HG02981 (cell line): ENCODE data around the gene HTRA2.

Experiments
- ATAC-seq: cut with Tn5 transposase; IDR thresholded peaks from one replicate; pipeline ENCODE4 v1.9.1; 2021; ENCODE audit warnings: mild to moderate bottlenecking, moderate library complexity; ENCODE audit not compliant: unreplicated experiment

The HTRA2 gene

DNA sequence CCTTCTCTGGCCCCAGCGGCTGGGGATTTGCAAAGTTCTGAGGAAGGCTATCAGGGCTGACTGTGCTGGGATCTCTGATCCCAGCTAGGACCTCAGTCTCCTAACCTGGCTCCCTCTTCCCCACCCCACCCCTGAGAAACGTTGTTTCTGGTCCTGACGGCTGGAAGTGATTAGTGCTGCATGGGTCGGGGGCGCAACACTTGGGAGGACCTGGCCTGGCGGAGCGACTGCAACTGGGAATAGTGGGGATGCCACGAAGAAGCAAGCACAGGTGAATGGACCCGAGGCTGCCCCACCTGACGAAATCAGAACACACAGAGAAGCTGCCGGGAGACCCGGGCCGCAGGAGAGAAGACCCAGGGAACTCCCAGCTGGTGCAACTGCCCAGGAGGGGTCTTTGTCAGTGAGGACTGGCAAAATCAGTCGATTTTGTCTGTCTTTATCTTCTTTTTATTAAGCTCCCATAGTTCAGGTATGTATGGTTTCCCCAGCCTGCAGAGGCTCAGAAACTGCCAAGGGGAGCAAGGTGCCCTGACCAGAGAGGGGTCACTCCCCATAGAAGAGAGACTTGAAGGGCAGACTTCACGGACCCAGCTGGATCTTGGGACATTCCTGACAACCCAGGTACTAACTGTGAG is 29.7 kb upstream of the HTRA2 start:
- ATAC-seq, result no peak

DNA sequence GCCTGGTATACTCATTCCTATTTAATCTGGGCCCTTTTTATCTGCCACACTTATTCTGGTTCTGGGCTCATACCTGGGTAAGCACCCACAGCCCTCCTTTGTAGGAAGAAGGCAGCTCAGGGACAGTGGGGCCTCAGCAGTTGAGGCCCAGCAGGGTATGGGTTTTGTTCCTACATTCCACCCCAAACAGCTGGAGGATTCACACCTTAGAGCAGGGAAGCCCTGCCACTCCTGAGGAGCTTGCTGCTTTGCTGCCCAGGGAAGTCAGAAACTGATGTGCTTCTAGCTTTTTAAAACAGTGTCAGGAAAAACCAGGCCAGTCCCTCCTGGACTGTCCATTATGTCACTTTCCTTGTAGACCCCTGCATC is 29.2 kb upstream of the HTRA2 start:
- ATAC-seq, result no peak

DNA sequence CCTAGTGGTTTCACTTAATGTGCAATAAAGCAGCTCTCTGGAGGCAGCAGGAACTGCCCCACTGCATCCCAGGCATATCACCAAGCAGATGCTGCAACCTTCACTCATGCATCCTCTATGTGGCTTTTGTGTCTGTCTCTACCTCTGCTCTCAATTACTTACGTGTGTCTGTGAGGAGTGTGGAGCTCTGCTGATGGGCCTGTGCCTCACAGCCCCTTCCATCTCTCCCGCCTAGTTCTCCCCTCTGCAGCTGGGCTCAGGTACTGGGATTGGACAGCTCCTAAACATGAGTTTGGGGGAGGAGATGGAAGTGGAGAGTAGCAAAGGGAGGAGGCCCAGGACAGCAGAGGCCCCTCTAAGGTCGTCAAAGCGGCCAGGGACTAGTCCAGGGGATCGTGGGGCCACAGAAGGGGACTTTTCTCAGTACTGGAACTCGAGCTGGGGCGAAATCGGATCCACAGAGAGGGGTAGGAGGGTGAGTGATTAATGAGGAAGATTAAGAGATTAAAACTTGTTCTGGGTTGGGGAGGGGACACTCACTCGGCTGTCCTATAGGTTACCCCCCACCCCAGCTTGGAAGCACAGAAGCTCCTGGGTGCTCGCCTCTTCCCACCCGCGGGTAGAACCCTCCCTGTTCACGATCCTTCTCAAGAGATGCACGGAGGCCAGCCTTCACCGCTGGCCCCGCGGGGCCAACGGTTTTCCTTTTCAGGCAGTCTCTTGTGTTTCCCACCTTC is 28.2 kb upstream of the HTRA2 start:
- ATAC-seq, result no peak

DNA sequence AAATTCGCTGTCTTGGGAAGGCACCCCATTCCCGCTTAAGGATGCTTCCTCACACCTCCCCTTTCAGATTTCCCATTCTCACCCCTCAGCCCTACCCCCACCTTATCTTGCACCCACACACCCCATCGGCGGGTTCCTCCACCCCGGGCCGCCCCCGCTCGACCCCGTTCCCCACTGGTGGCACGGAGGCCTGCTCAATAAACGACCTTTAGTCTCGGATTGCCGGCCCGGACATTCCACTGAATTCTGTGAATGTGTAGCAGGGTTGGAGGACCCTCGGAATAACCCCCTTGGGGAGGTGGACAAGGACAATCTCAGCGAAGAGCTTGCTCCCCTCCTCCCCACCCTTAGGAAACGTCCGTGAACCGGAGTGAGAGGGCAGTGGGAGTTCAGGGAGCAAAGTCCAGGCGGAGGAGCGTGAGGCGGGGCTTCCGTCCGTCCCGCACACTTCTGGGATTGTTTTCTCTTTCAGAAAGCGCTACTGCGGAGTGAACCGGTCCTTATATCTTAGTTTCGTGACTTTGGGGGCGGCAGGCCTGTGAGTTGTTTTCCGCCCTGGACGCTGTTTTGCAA is 27.5 kb upstream of the HTRA2 start:
- ATAC-seq, result no peak

DNA sequence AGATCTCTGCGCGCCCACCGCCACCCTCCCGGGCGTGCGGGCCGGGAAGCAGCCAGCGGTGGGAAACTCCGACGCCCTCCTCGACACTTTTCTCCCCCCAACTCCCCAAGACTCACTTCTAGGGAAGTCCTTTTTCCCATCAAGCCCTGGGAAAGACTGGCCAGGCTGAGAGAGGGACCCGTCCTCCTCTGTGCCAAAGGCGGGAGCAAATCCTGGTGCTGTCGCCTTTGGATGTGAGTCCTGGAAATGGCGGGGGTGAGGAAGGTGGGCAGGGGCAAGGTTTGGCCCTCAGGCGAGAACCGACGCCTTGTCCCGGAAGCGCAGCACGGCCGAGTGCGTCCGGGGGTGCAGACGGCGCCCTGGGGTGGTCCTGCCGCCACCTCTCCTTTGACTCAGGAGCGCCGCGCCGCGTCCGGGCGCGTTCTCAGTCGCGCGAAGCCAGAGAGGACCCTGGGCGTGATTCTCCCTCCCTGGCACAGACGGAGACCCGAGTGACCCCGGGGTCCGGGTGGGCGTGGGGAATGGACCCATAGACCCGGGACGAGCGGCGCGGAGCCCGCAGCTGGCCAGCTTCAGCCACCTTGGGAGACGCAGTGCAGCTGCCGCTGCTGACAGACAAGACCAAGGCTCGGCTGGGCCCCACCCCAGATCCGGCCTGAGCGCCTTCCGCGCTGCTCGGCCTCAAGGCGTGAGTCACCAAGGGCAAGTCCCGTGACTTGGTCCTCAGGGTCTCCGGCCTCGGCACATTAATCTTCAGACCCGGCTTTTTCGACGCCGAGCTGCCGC is 26.8 kb upstream of the HTRA2 start:
- ATAC-seq, result peak; percentile 35

DNA sequence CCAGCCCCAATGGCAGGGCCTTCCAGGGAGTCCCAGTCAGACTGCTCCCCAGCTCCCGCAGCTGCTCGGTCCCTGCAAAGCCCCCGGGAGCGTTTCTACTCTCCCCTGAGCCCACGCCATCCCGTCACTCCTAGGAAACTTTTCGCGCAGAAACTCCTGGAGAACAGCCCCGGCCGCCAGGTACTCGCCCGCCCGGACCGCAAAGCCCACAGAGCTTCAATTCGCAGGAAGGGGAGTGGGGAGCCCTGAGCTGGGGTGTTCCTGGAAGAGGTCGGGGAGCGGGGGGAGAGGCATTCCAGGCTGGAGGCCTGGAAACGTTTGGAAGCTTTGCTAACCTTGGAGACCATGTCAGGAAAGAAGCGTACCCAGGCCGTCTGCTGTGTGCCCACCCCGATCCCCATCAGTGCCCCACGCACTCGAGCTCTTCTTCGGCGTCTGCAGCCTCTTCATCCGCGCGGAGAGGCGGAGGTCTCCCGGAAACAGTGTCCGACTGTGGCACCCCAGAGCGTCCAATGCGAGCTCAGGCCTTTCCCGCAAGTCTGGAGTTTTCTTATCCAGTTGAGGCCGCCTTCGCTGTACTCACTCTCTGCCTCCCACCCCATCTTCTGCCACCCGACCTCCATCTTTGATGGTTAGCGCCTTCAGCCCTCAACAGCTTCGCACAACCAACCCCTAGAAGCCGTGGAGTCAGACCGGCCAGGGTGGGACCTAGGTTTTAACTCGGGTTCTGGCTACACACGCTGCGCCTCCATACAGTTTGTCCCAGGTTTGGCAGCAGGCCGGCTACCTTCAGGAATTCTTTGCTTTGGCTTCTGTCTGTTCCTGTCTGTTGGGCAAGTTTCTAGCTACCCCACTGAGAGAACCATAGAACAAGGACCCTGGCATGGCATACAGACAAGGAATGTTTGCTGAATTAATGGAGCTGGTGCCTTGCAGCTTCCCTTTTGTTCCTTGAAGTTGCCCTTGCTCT is 25.9 kb upstream of the HTRA2 start:
- no peak for ATAC-seq

DNA sequence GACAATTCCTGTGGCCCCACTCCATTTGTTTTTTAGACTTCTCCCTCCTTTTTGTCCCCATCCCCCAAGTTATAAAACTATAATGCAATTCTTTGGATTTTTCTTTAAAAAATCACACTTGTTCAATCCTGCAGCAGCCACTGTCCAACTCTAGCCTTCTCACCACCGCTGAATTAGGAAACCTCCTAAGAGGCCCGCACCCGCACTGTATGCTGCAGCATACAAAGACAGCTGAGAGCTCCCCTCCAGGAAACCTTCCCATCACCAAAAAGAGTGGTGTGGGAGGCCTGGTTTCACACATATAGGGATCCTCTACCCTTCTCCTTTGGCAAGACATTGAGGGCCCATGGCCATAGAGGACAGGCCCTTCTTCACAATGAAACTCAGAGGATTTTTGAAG is 25.1 kb upstream of the HTRA2 start:
- ATAC-seq, result no peak

DNA sequence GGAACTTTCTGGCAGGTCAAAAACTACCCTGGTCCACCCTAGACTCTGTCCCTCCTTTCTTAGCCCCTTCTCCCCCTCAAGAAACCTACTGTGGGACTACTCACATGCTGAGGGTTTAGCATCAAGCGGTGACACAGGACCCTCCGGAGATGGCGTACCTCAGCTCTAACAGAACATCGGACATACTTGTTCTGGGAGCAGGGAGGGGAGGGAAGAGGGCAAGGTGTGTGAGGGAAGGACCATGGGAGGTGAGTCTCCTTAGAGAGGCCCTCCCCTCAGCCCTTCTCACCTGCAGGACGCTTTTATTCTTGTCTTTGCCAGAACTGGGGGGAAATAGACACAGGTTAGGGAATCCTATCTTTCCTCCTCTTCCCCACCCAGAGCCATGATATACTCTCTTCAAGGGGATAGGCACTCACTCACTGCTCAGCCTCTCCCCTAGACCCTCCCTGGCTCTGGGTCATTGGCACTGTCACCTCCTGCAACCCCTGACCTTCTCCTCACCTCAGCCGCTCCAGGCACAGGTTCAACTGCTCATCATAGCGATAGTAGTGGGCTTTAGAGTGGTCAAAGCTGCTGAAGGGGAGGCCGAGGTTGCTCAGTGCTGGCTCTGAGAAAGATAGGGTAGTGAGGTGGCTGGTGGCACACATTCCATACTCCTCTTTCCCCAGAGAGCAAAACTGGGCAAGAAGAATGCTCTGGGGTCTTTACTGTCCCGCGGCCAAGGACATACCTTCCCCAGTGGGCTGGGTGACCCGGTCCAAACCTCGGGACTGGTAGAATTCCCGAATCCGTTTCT is 24.1 kb upstream of the HTRA2 start:
- no peak for ATAC-seq

DNA sequence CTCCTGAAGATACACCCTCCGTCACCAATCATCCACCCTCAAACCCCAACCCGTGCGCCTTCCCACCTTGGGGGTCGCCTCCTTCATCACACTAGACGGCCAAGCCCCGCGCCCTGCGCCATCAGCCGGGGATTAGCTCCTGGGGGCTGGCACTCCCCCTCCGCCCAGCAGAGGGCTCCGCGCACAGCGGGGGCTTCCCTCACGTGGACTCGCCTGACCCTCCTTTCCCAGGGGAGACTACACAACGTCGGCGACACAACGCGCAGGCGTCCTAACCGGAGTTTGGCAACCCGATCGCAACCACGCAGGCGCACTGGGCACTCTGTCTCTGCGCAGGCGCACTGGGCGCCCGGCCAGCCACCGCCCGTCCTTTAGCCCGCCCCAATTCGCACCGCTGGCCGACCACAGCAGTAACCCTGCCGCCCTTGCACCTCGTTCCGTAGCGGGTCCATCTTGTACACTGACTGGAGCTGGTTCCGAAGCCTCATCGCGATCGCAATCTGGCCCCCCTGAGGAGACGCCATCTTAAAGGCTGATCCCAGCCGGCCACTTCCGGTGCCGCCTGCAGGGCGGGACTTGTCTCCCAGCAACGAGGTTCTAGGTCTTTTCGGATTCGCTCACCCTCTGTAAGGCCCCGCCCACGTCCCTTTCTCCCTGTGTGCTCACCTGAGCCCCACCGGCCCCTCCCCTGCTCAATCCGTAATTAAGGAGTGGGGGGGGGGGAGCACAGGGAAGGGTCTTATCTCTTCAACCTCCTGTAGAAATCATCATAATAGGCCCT is 22.4 kb upstream of the HTRA2 start, which contains the start of gene PCGF1:
PCGF1 (minus strand) TSS at position 551 of the 781 bp plus-strand sequence; CDS start at position 524, 27 bp downstream.
- peak; percentile 84 for ATAC-seq

DNA sequence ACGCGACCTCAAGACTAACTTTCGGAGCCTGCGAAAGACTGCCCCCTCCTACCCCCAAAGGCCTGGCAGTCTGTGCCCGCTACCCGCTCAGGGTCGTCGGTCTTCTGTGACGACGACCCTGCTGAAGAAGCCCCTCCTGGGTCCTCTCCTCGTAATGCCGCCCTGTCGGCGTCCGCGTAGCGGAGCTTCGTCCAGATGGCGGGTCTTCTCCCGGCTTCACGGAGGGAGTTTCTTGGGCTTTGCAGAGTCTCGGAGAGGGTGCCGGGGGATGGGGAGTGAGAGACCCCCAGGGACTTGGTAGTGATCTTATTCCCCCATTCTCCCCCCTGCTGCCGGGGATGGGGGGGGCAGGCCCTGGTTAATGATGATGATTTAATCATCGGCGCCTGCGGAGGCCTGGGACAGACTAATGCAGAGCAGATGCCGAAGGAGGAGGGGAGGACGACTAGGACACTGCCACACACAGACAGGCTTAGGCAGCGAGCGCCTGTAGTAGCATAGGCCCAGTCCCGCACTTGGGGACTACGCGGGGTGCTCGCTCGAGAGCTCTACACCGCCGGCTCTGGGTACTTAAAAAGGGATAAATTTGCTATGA is 21.7 kb upstream of the HTRA2 start:
- ATAC-seq, result no peak

DNA sequence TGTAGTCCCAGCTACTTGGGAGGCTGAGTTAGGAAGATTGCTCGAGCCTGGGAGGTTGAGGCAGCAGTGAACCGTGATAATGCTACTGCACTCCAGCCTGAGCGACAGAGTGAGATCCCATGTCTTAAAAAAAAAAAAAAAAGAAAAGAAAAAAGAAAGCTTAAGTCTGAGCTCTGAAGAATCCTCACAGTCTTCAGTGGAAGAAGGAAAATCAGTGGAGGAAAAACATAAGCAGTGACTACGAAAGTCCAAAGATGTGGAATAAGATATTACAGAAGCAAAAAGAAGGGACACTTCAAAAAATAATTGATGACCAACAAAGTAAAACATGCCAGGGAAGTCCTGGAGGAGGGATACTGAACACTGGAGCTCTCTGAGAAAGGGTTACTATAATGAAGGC is 19.5 kb upstream of the HTRA2 start:
- no peak for ATAC-seq

DNA sequence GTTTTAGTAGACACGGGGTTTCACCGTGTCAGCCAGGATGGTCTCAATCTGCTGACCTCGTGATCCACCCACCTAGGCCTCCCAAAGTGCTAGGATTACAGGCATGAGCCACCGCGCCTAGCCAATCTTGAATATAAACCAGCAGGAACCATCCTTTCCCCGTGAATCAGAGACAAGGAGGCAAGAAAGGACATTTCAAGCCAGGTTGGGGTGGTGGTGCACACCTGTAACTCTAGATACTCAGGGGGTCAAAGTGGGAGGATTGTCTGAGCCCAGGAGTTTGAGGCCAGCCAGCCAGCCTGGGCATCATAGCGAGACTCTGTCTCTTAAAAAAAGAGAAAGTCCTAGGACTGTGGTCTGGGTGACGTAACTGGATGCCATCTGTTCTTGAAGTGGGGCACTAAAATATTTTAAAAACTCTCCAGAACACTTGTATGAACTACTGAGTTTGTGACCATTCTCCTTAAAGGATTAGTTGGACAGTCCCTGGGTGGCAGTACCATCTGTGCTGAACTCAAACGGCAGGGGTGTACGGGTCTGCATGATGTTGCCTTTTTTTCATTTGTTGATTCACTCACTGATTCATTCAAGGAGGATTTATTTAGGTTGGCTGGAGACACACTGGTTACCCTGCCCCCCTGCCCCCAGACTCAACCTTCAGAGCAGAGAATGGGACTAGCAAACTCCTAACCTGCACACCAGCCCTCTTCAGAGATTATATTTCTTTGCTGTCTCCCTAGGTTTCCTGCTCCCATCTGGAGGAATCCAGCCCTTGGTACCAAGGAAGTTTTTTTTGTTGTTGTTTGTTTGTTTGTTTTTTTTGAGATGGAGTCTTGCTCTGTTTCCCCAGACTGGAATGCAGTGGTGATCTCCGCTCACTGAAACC is 18.4 kb upstream of the HTRA2 start:
- ATAC-seq, result no peak

DNA sequence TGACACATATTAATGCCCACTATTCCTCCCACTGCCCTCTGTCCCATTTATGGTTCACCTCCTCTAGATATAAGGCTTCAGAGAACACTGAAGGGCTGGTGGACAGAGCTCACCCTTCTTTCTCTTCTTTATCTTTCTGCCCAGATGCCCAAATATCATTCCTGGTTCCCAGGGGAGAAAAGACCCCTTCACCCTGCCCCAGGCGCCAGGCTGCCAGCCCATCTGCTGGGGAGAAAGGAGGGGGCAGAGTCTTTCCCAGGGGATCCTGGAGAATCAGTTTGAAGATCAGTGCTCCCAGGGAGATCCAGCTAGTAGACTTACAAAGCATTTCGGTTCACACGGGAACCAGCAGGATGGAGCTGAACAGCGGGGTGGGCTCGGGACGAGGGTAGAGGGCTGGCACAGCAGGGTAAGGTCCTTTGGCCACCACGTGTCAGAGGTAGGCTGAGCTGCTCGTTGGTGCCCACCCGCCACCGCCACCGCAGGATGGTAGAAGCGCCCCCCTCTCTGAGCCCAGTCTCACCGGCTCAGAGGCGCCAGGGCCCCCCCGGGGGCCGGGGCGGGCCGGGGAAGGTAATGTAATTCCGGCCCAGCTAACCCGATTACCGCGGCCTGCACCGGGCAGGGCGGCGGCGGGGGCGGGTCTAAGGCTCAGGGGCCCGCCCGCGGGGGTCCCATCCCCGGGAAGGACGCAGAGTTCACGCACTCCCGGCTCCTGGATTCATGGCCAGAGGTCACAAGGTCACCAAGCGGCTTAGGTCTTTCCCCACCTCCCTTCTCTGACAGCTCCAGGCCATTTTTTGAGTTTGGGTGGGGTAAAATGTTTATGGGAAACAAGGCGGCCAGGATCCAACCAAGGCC is 16.8 kb upstream of the HTRA2 start:
- ATAC-seq, result no peak

DNA sequence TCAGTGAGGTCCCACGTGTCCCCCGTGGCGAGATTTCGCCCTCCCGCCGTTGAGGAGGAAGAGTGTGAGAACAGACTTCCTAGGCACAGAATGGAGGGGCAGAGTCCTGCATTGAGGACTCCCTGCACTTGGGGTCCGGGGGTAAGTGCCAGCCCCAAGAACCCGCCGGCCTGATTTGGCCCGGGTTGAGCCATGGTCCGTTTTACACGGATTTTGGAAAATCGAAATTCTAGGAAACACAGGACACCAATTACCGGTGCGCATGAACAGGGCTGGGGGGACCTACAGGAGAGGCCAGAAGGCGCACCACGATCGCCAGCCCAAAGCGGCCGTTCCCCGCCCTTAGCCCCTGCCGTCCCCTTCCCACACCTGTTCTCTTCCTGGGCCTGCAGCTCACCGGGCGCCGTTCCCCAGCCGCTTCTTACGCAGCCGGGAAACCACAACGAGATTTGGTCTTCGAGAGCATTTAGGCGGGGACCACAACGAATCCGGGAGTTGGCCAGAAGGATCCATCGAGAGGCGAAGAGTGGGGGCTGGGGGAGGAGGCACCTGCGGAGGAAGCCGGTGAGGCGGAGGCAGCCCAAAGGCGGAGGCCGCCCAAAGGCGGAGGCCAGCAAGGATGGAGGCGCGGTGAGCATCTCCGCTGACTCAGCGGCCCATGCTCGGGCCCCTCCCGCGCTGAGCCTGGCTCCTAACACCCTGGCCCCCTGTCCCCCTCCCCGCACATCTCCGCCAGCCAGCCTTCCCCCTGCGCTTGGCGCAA is 15.9 kb upstream of the HTRA2 start:
- no peak for ATAC-seq

DNA sequence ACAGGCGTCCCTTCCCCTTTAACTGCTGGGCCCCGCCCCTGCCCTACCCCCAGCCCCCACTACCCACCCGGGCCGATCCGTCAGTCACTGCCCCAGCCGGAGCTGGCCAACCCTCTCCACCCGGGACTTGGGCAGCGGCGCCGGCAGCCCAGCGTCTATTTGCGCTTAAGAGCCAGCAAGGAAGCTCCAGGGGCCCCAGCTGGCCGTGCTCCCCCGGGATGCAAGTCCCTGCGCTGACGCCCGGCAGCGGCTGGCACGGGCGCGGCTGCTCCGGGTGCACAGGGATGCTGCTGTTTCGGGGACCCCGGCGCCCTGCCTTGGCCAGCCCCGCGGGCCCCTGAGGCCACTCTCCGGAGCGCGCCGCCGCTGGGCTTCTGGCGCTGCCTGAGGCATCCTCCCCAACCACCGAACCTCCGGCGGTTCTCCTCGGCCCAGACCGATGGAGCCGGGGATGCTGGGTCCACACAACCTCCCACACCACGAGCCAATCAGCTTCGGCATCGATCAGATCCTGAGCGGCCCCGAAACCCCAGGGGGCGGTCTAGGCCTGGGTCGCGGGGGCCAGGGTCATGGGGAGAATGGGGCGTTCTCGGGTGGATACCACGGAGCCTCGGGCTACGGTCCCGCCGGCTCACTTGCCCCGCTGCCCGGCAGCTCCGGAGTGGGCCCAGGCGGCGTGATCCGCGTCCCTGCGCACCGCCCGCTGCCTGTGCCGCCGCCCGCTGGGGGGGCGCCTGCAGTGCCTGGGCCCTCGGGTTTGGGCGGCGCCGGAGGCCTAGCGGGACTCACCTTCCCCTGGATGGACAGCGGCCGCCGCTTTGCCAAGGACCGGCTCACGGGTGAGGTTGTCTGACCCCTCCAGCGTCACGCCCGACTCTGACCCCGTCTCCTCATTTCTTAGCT is 15.1 kb upstream of the HTRA2 start, which contains the start of gene TLX2:
TLX2 (plus strand) TSS at position 83 of the 903 bp plus-strand sequence; CDS start at position 440, 357 bp downstream.
- no peak for ATAC-seq
